GM21786 (cell line): ENCODE measurements around the gene ATP8B2.
"Not testable (repeated sequence)": the region's sequence is repeated elsewhere in the genome, so short reads cannot be mapped to it uniquely, and the experiment has no call there.

Experiments used
- ATAC-seq: cut with Tn5 transposase; IDR thresholded peaks from one replicate; pipeline ENCODE4 v1.9.1; 2021; ENCODE audit not compliant: unreplicated experiment

The ATP8B2 gene

GRCh38 chr1:154324669-154325582 is at the start of gene ATP8B2:
TSS of gene ATP8B2 (plus strand) at chr1:154325525. CDS start at chr1:154328142, 2,617 bp downstream.
- ATAC-seq = no peak

GRCh38 chr1:154276797-154277196 is 48.5 kb upstream of the ATP8B2 start:
- no peak for ATAC-seq

- ATAC-seq = not testable (repeated sequence)
Measured at GRCh38 chr1:154287591-154287990, 37.7 kb upstream of the ATP8B2 start.

- ATAC-seq = no peak
Measured at GRCh38 chr1:154288661-154289060, 36.7 kb upstream of the ATP8B2 start.

GRCh38 chr1:154290921-154291320 is 34.4 kb upstream of the ATP8B2 start:
- ATAC-seq = no peak

GRCh38 chr1:154295408-154296235 is 29.7 kb upstream of the ATP8B2 start:
- ATAC-seq = no peak

- no peak for ATAC-seq
Measured at GRCh38 chr1:154301582-154301981, 23.7 kb upstream of the ATP8B2 start.

- no peak for ATAC-seq
Measured at GRCh38 chr1:154304664-154305337, 20.5 kb upstream of the ATP8B2 start.

GRCh38 chr1:154306151-154306550 is 19.2 kb upstream of the ATP8B2 start:
- no peak for ATAC-seq

GRCh38 chr1:154307670-154308270 is 17.6 kb upstream of the ATP8B2 start:
- ATAC-seq = not testable (repeated sequence)

- not testable (repeated sequence) for ATAC-seq
Measured at GRCh38 chr1:154309136-154309535, 16.2 kb upstream of the ATP8B2 start.

- not testable (repeated sequence) for ATAC-seq
Measured at GRCh38 chr1:154312229-154313065, 12.9 kb upstream of the ATP8B2 start.

- no peak for ATAC-seq
Measured at GRCh38 chr1:154313066-154313356, 12.3 kb upstream of the ATP8B2 start.

- not testable (repeated sequence) for ATAC-seq
Measured at GRCh38 chr1:154314226-154314625, 11.1 kb upstream of the ATP8B2 start.

GRCh38 chr1:154316704-154317103 is 8.6 kb upstream of the ATP8B2 start:
- no peak for ATAC-seq

- ATAC-seq = no peak
Measured at GRCh38 chr1:154318386-154318785, 6.9 kb upstream of the ATP8B2 start.

- no peak for ATAC-seq
Measured at GRCh38 chr1:154320882-154321608, 4.3 kb upstream of the ATP8B2 start, which contains the start of gene AQP10. TSS of gene AQP10 (plus strand) at chr1:154321093. CDS start at chr1:154321156, 63 bp downstream.

- ATAC-seq = not testable (repeated sequence)
Measured at GRCh38 chr1:154321609-154321934, 3.8 kb upstream of the ATP8B2 start.

- ATAC-seq = no peak
Measured at GRCh38 chr1:154323493-154323892, 1.8 kb upstream of the ATP8B2 start.
